Right cardiac atrium (tissue), 5 donors: ENCODE data around the gene ASB14. TPM values are rescaled to one million over a fixed set of nuclear protein-coding genes. Genes with fewer than 3 reads are reported as not detected.

Experiments used
- ATAC-seq, 2 donors: fragments of 200-7000 bp; cut with Tn5 transposase; one replicate each; pipeline versions ENCODE4 v1.8.0 to v1.9.1; 2020; ENCODE audit warnings: moderate library complexity in 2 of 2, mild to moderate bottlenecking in 1 of 2
- DNase-seq, 3 donors: peaks; one replicate each; pipeline ENCODE4 v3.0.0-alpha.2; 2020
- H3K27ac ChIP-seq: one replicate; pipeline ENCODE4 v1.5.1; 2013; ENCODE audit warnings: mild to moderate bottlenecking, low read length, control low read depth, moderate library complexity
- H3K27me3 ChIP-seq: one replicate; pipeline ENCODE4 v1.6.1; 2013; ENCODE audit not compliant: control insufficient read depth, insufficient read depth
- H3K4me1 ChIP-seq: one replicate; pipeline ENCODE4 v1.6.1; 2013; ENCODE audit warnings: low read length; ENCODE audit not compliant: control insufficient read depth, insufficient read depth
- H3K4me3 ChIP-seq: one replicate; pipeline ENCODE4 v1.5.1; 2013; ENCODE audit warnings: low read length, control low read depth
- H3K9me3 ChIP-seq: one replicate; pipeline ENCODE4 v1.6.1; 2013; ENCODE audit warnings: low read length; ENCODE audit not compliant: control insufficient read depth
- WGBS: extraction: QIAGEN DNeasy Blood & Tissue Kit; methylation state at CpG from one replicate; pipeline ENCODE4 v1.1.7; 2013; 5-methylcytosine and 5-hydroxymethylcytosine counted together
- intact Hi-C, 4 donors: fragments of 100-400 bp; cut with DNase I; formaldehyde crosslinking; loops; one replicate each; pipeline versions ENCODE4 v1.11.0 to v1.14.0; 2022 to 2023
- polyA plus RNA-seq: library from polyadenylated mRNA; stranded (reverse); fragments of 200-250 nt; gene quantifications from one replicate; pipeline ENCODE4 v1.2.3, GENCODE V29; 2013
- total RNA-seq, 4 donors: library from RNA; stranded (reverse); fragmentation: NEBNext Ultra II Directional; extraction: Animal tissue kit (Norgen Biotek cat#: 25700); gene quantifications; one replicate each; pipeline ENCODE4 v1.2.1, GENCODE V29; 2021
- donor health status: healthy with polysubstance abuse.
- donor health status: DM: no; HTN: yes; CAD: no.
- donor health status: DM: no; HTN: no; CAD: no.
- donor health status: DM: no; HTN: yes; CAD: no; lungs with severe emphysema.
- donor health status: DM: yes; HTN: yes; CAD: no.

ASB14 gene
- total and polyA plus RNA-seq, 5 donors, result 0.26 to 1.8 (median 0.93) TPM; not detected in 1

GRCh38 chr3:57257678-57258077 is 34.8 kb downstream of the ASB14 start:
- H3K27ac ChIP-seq, result no peak overlapping the region
- DNase-seq, result no peak

GRCh38 chr3:57256844-57257243 is 35.6 kb downstream of the ASB14 start:
- H3K27me3 ChIP-seq, result no peaks in the 10 kb centered on the region
- DNase-seq (no peak), ATAC-seq (peak; percentile 51 to 75)
- H3K4me1 ChIP-seq, result no peaks in the 10 kb centered on the region
- H3K27ac ChIP-seq, result peak overlapping the region; percentile 78
- no peak overlapping the region for H3K4me3 ChIP-seq
- 57% methylated on average over 3 of the region's 3 CpGs for WGBS
- no peaks in the 10 kb centered on the region for H3K9me3 ChIP-seq
- intact Hi-C loops, result no loop called here

More at GRCh38 chr3:57257678-57258077, 34.8 kb downstream of the ASB14 start:
- ATAC-seq, result no peak
- H3K9me3 ChIP-seq, result no peaks in the 10 kb centered on the region
- H3K4me3 ChIP-seq, result no peak overlapping the region
- intact Hi-C loops, result no loop called here
- H3K4me1 ChIP-seq, result no peaks in the 10 kb centered on the region
- H3K27me3 ChIP-seq, result no peaks in the 10 kb centered on the region

- WGBS, result 53% methylated on average over 1 of the region's 1 CpG
- peak in 1 of 2 donors; percentile 53 for ATAC-seq
- H3K4me3 ChIP-seq, result no peak overlapping the region
These were observed 40.1 kb downstream of the ASB14 start for GRCh38 chr3:57252404-57252803.

GRCh38 chr3:57244946-57245345 is 47.5 kb downstream of the ASB14 start:
- H3K4me3 ChIP-seq, result no peak overlapping the region
- ATAC-seq, result no peak
- 85% methylated on average over 2 of the region's 2 CpGs for WGBS

More at GRCh38 chr3:57252404-57252803, 40.1 kb downstream of the ASB14 start:
- intact Hi-C loops, result no loop called here
- no peak for DNase-seq
- H3K27me3 ChIP-seq, result no peaks in the 10 kb centered on the region
- no peaks in the 10 kb centered on the region for H3K4me1 ChIP-seq
- H3K9me3 ChIP-seq, result no peaks in the 10 kb centered on the region
- H3K27ac ChIP-seq, result no peak overlapping the region

GRCh38 chr3:57234613-57235575 is 57.6 kb downstream of the ASB14 start:
- Histone ChIP-seq H3K27ac (no peak overlapping the region), H3K27me3 (no peaks in the 10 kb centered on the region), H3K4me3 (no peak overlapping the region), H3K4me1 (no peaks in the 10 kb centered on the region), H3K9me3 (no peaks in the 10 kb centered on the region)
- intact Hi-C loops, result no loop called here
- DNase-seq (no peak), ATAC-seq (no peak)
- 89% methylated on average over 13 of the region's 13 CpGs for WGBS

More at GRCh38 chr3:57244946-57245345, 47.5 kb downstream of the ASB14 start:
- DNase-seq, result no peak
- Histone ChIP-seq H3K4me1 (no peaks in the 10 kb centered on the region), H3K27me3 (no peaks in the 10 kb centered on the region), H3K27ac (no peak overlapping the region), H3K9me3 (no peaks in the 10 kb centered on the region)
- intact Hi-C loops, result no loop called here

- 93% methylated on average over 2 of the region's 2 CpGs for WGBS
- Histone ChIP-seq H3K27ac (no peak overlapping the region), H3K4me3 (no peak overlapping the region), H3K9me3 (no peaks in the 10 kb centered on the region), H3K4me1 (no peaks in the 10 kb centered on the region), H3K27me3 (no peaks in the 10 kb centered on the region)
- ATAC-seq, result no peak
- intact Hi-C loops, result no loop called here
- DNase-seq, result no peak
These were observed 58.7 kb downstream of the ASB14 start for GRCh38 chr3:57233799-57234198.

GRCh38 chr3:57230006-57230405 is 62.5 kb downstream of the ASB14 start:
- Histone ChIP-seq H3K27ac (no peak overlapping the region), H3K27me3 (no peaks in the 10 kb centered on the region), H3K9me3 (no peaks in the 10 kb centered on the region), H3K4me1 (no peaks in the 10 kb centered on the region), H3K4me3 (no peak overlapping the region)
- intact Hi-C loops, result no loop called here
- ATAC-seq (no peak), DNase-seq (no peak)
- 81% methylated on average over 2 of the region's 2 CpGs for WGBS

- under 1% methylated on average over 70 of the region's 70 CpGs for WGBS
- Histone ChIP-seq H3K4me3 (peak overlapping the region; percentile 73), H3K27me3 (no peaks in the 10 kb centered on the region), H3K4me1 (no peaks in the 10 kb centered on the region), H3K9me3 (no peaks in the 10 kb centered on the region), H3K27ac (peak overlapping the region; percentile 73)
- peak; percentile 71 to 73 for ATAC-seq
- intact Hi-C loops, result loop anchor here in 3 of 4 donors (5.0 to 10.0 kb wide), 3 partner anchors 126 to 233 kb away; no protein-coding TSS in a partner anchor
- peak; percentile 53 to 83 (median 78) for DNase-seq
These were observed 64.3 kb downstream of the ASB14 start for GRCh38 chr3:57227930-57228751.

GRCh38 chr3:57227204-57227929 is 65.1 kb downstream of the ASB14 start, which contains the start of gene APPL1:
APPL1 (plus strand) TSS chr3:57227729; CDS start chr3:57227884, 155 bp downstream.
- Histone ChIP-seq H3K27me3 (no peaks in the 10 kb centered on the region), H3K27ac (peak within 1 kb of the TSS; percentile 97), H3K9me3 (no peaks in the 10 kb centered on the region), H3K4me3 (peak within 1 kb of the TSS; percentile 73), H3K4me1 (no peaks in the 10 kb centered on the region)
- WGBS, result under 1% methylated on average over 71 of the region's 71 CpGs
- intact Hi-C loops, result loop anchor here in 3 of 4 donors (5.0 to 10.0 kb wide), 3 partner anchors 125 to 233 kb away; no protein-coding TSS in a partner anchor
- DNase-seq, result peak; percentile 94 to 98 (median 97)
- ATAC-seq, result peak; percentile 99

GRCh38 chr3:57226176-57226575 is 66.3 kb downstream of the ASB14 start:
- H3K4me1 ChIP-seq, result no peaks in the 10 kb centered on the region
- no peak overlapping the region for H3K4me3 ChIP-seq
- H3K27me3 ChIP-seq, result no peaks in the 10 kb centered on the region
- intact Hi-C loops, result loop anchor here in 3 of 4 donors (5.0 to 10.0 kb wide), 3 partner anchors 124 to 231 kb away; no protein-coding TSS in a partner anchor
- no peak overlapping the region for H3K27ac ChIP-seq
- WGBS, result 47% methylated on average over 2 of the region's 2 CpGs
- DNase-seq (no peak), ATAC-seq (no peak)
- H3K9me3 ChIP-seq, result no peaks in the 10 kb centered on the region
